Natural killer cell (primary cell): ENCODE data around the gene YAP1. TPM values are rescaled to one million over a fixed set of nuclear protein-coding genes. Genes with fewer than 3 reads are reported as not detected.

Experiments used
- ATAC-seq, 3 donors: fragments of 150-1000 bp in 2 of 3; fragments of 200-7000 bp in 1 of 3; cut with Tn5 transposase; 1 replicate in 1 of 3; 2 replicates in 2 of 3; pipeline ENCODE4 v1.10.0; 2021; ENCODE audit warnings: mild to moderate bottlenecking in 2 of 3, moderate library complexity in 2 of 3
- DNase-seq, 2 donors: peaks; one replicate each; pipeline versions ENCODE4 v3.0.0 to v3.0.0-alpha.2; 2013 to 2021; ENCODE audit warnings: mixed read lengths in 1 of 2
- H3K27ac ChIP-seq: one replicate; pipeline ENCODE4 v1.5.1; 2013; ENCODE audit warnings: mild to moderate bottlenecking, low read length
- H3K27me3 ChIP-seq: one replicate; pipeline ENCODE4 v1.6.1; 2013; ENCODE audit warnings: low read length; ENCODE audit not compliant: control insufficient read depth, insufficient read depth
- H3K36me3 ChIP-seq: one replicate; pipeline ENCODE4 v1.6.1; 2013; ENCODE audit warnings: low read length; ENCODE audit not compliant: control insufficient read depth, insufficient read depth
- H3K4me1 ChIP-seq: one replicate; pipeline ENCODE4 v1.6.1; 2013; ENCODE audit warnings: low read length; ENCODE audit not compliant: control insufficient read depth, insufficient read depth
- H3K4me3 ChIP-seq: one replicate; pipeline ENCODE4 v1.5.1; 2013; ENCODE audit warnings: low read length
- H3K9me3 ChIP-seq: one replicate; pipeline ENCODE4 v1.6.1; 2013; ENCODE audit warnings: low read length; ENCODE audit not compliant: control insufficient read depth, insufficient read depth
- H3K27ac Mint-ChIP-seq, 2 donors: one replicate each; pipeline ENCODE4 v1.8.0; 2022; ENCODE audit warnings: mild to moderate bottlenecking in 2 of 2, mixed read lengths in 2 of 2, moderate library complexity in 1 of 2
- H3K27me3 Mint-ChIP-seq, 2 donors: one replicate each; pipeline ENCODE4 v1.8.0; 2022; ENCODE audit warnings: low read depth in 2 of 2, mixed read lengths in 2 of 2
- H3K36me3 Mint-ChIP-seq: one replicate; pipeline ENCODE4 v1.8.0; 2022; ENCODE audit warnings: mixed read lengths
- H3K4me1 Mint-ChIP-seq, 2 donors: one replicate each; pipeline ENCODE4 v1.8.0; 2022; ENCODE audit warnings: mixed read lengths in 2 of 2
- H3K4me3 Mint-ChIP-seq: one replicate; pipeline ENCODE4 v1.8.0; 2022; ENCODE audit warnings: mild to moderate bottlenecking, moderate library complexity, mixed read lengths
- H3K9me3 Mint-ChIP-seq, 2 donors: one replicate each; pipeline ENCODE4 v1.8.0; 2022; ENCODE audit warnings: mixed read lengths in 2 of 2
- CTCF ChIP-seq: fragments of 200-600 bp; IDR thresholded peaks from one replicate; pipeline ENCODE4 v1.8.0; 2022; ENCODE audit warnings: antibody characterized with exemption
- WGBS: methylation state at CpG from one replicate; pipeline ENCODE4 v1.1.7; 2013; ENCODE audit warnings: missing lambda C conversion rate; ENCODE audit not compliant: insufficient coverage; 5-methylcytosine and 5-hydroxymethylcytosine counted together
- intact Hi-C: fragments of 100-400 bp; cut with micrococcal nuclease; formaldehyde crosslinking; loops from one replicate; pipeline ENCODE4 v1.14.2; 2022
- total RNA-seq, 4 donors: library from RNA; stranded (reverse); fragments of 120-200 nt in 1 of 4; gene quantifications; one replicate each; pipeline versions ENCODE4 v1.2.3 to v1.2.4, GENCODE V29; 2013 to 2022

YAP1 gene
- total RNA-seq, 3 donors from 2014 or later (not counting 1 experiment from before 2014, with no cell fraction given): not detected

GRCh38 chr11:102241026-102241425 lies 130.8 kb downstream of the YAP1 start:
- Histone ChIP-seq H3K36me3 (no peaks in the 10 kb centered on the region), H3K4me3 (no peak overlapping the region), H3K9me3 (no peaks in the 10 kb centered on the region), H3K4me1 (no peaks in the 10 kb centered on the region), H3K27ac (no peak overlapping the region), H3K27me3 (no peaks in the 10 kb centered on the region)
- Mint-ChIP-seq H3K4me1 (no peaks in the 10 kb centered on the region), H3K4me3 (no peak overlapping the region), H3K36me3 (no peaks in the 10 kb centered on the region), H3K9me3 (no peaks in the 10 kb centered on the region), H3K27me3 (peaks cover 6 to 7% of the 10 kb centered on the region in 2 donors), H3K27ac (no peak overlapping the region)
- no peak for TF ChIP-seq CTCF
- intact Hi-C loops: no loop called here
- no peak for DNase-seq
- ATAC-seq: no peak
- 3% methylated on average over 1 of the region's 1 CpG for WGBS

GRCh38 chr11:102243399-102243884 lies 133.2 kb downstream of the YAP1 start:
- H3K27me3 Mint-ChIP-seq: peaks cover 0 to 7% of the 10 kb centered on the region in 2 donors
- WGBS: 77% methylated on average over 2 of the region's 2 CpGs
- no peaks in the 10 kb centered on the region for H3K4me1 ChIP-seq
- H3K27ac Mint-ChIP-seq: no peak overlapping the region
- no peaks in the 10 kb centered on the region for H3K4me1 Mint-ChIP-seq
- no peaks in the 10 kb centered on the region for H3K36me3 ChIP-seq
- no peak for TF ChIP-seq CTCF
- no peaks in the 10 kb centered on the region for H3K27me3 ChIP-seq
- no peaks in the 10 kb centered on the region for H3K9me3 ChIP-seq
- ATAC-seq (no peak), DNase-seq (no peak)
- no peaks in the 10 kb centered on the region for H3K9me3 Mint-ChIP-seq
- no peaks in the 10 kb centered on the region for H3K36me3 Mint-ChIP-seq
- no peak overlapping the region for H3K4me3 Mint-ChIP-seq
- no peak overlapping the region for H3K4me3 ChIP-seq
- intact Hi-C loops: no loop called here
- H3K27ac ChIP-seq: no peak overlapping the region

GRCh38 chr11:102244681-102245409 lies 134.6 kb downstream of the YAP1 start:
- H3K4me3 ChIP-seq: no peak overlapping the region
- H3K4me1 Mint-ChIP-seq: no peaks in the 10 kb centered on the region
- DNase-seq (no peak), ATAC-seq (no peak)
- H3K9me3 ChIP-seq: no peaks in the 10 kb centered on the region
- no peaks in the 10 kb centered on the region for H3K9me3 Mint-ChIP-seq
- TF ChIP-seq CTCF: no peak
- peaks cover 0 to 4% of the 10 kb centered on the region in 2 donors for H3K27me3 Mint-ChIP-seq
- WGBS: 73% methylated on average over 5 of the region's 5 CpGs
- intact Hi-C loops: no loop called here
- H3K27me3 ChIP-seq: no peaks in the 10 kb centered on the region
- no peaks in the 10 kb centered on the region for H3K36me3 ChIP-seq
- no peak overlapping the region for H3K27ac Mint-ChIP-seq
- no peak overlapping the region for H3K27ac ChIP-seq
- no peaks in the 10 kb centered on the region for H3K36me3 Mint-ChIP-seq
- H3K4me3 Mint-ChIP-seq: no peak overlapping the region
- H3K4me1 ChIP-seq: no peaks in the 10 kb centered on the region

GRCh38 chr11:102251423-102251822 lies 141.2 kb downstream of the YAP1 start:
- no peaks in the 10 kb centered on the region for H3K36me3 ChIP-seq
- Mint-ChIP-seq H3K4me1 (no peaks in the 10 kb centered on the region), H3K27ac (no peak overlapping the region), H3K9me3 (no peaks in the 10 kb centered on the region), H3K27me3 (no peaks in the 10 kb centered on the region), H3K36me3 (no peaks in the 10 kb centered on the region), H3K4me3 (no peak overlapping the region)
- no peaks in the 10 kb centered on the region for H3K27me3 ChIP-seq
- ATAC-seq: no peak
- no peaks in the 10 kb centered on the region for H3K4me1 ChIP-seq
- no peak for DNase-seq
- TF ChIP-seq CTCF: no peak
- no peak overlapping the region for H3K27ac ChIP-seq
- intact Hi-C loops: no loop called here
- WGBS: 100% methylated on average over 1 of the region's 2 CpGs
- H3K9me3 ChIP-seq: no peaks in the 10 kb centered on the region
- H3K4me3 ChIP-seq: no peak overlapping the region
